GM12892 (cell line): ENCODE data around the gene ARL6IP5.

Experiments used
- POLR2A ChIP-seq: IDR thresholded peaks from 2 replicates; pipeline ENCODE4 v1.6.1; 2011; ENCODE audit warnings: low read depth, low read length, control low read depth
- POLR2AphosphoS5 ChIP-seq: IDR thresholded peaks from 2 replicates; pipeline ENCODE4 v1.6.1; 2011; ENCODE audit warnings: low read depth, low read length, control low read depth

- TF ChIP-seq POLR2AphosphoS5: no peak
- TF ChIP-seq POLR2A: no peak
These were observed 563 bp downstream of the ARL6IP5 start for GRCh38 chr3:69085168-69085832.
